NCI-H524 treated with DMSO at 0.1 percent for 48 hours (cell line): ENCODE data around the gene PBX1.
"Not testable (repeated sequence)": the region's sequence is repeated elsewhere in the genome, so short reads cannot be mapped to it uniquely, and the experiment has no call there.

Experiments
- DNase-seq: peaks from one replicate; lab custom pipeline; 2025; lab: John Stamatoyannopoulos, UW

Gene PBX1

DNA sequence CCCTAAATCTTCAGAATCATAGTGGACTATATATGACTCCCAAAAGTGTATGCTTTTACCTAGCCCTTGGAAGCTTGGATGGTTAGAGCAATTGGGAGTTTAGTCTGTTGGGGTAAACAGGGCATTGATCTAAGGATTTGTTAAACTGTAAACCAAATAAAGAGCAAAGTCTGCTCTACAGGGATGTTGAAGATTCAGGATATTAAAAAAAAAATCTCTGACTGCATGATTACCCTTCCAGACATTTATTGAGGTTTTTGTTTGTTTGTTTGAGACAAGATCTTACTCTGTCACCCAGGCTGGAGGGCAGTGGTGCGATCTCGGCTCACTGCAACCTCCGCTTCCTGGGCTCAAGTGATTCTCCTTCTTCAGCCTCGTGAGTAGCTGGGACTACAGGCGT is 31.6 kb downstream of the PBX1 start:
- no peak for DNase-seq

DNA sequence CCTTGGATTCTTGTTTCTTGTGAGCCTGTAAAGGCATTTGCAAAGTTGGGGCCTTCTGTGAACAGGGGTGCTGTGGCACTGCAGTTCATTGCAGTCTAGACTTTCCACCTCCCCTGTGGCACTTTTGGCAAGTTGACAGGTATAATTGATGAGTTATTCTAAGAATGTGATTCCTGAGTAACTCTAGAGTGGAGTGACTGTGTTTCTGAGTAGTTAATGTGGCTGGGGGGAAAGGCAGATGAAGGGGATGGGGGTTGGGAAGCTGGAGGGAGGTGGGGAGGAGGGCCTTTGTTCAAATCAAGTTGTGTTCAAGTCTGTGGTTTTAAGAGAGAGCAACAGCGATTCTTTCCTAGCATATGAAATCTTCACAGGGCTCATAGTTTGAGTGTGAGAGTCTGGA is 32.9 kb downstream of the PBX1 start:
- no peak for DNase-seq

- DNase-seq: no peak
These were observed 33.6 kb downstream of the PBX1 start for GRCh38 chr1:164592634-164593033.

DNA sequence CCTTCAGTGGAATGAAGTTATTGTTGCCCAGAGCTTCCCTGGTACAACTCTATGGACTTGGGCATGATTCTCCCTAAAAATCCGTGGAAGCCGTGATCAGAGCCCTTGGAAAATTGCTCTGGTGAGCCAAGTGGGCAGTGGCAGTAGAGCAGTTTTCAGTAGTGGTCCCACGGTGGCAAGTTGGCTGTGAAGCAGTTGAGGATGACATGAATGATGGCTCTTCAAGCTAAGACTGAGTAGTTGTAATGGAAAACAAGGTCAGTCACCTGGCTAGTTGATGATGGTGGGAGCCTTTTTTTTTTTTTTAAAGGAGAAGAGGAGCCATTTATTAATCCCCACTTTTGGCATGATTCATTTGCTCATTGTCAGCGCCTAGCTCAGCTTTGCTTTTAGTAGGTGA is 36.2 kb downstream of the PBX1 start:
- DNase-seq: no peak

GRCh38 chr1:164596172-164596571 is 37.2 kb downstream of the PBX1 start:
- no peak for DNase-seq

GRCh38 chr1:164598719-164599118 is 39.7 kb downstream of the PBX1 start:
- DNase-seq: no peak

- no peak for DNase-seq
These were observed 40.3 kb downstream of the PBX1 start for GRCh38 chr1:164599272-164599671.

DNA sequence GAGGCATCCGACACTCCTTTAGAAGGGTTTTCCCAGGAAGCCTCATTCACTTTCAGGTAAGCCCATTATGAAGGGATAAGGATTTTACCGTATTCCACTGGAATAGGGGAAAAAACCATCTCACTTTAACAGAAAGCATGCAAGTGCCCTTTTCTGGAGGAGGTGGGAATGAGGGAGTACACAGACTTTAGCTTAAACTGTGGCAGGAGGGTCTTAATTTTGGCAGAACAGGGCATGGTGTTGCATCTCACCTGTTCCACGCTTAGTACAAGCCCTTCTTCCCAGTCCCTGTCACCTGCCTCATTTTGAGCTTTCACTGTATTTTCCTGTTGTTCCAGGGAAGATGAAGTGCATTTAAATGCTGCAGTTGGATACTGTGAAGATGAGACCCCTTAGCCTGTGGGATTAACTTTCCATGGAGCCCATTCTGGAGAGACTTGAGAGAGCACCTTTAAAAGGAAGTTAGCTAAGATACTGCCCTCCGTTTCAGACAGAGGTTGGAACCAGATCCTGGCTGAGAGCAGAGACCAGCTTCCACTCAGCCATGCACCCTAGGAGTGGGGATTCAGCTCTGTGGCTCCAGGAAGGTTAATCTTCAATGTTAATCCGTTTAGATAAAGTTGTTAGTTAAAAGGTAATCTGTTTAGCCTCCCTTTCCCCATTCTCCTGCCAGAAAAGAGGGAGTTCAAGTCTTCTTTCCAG is 42.6 kb downstream of the PBX1 start:
- no peak for DNase-seq

- DNase-seq: no peak
These were observed 43.1 kb downstream of the PBX1 start for GRCh38 chr1:164602101-164602422.

DNA sequence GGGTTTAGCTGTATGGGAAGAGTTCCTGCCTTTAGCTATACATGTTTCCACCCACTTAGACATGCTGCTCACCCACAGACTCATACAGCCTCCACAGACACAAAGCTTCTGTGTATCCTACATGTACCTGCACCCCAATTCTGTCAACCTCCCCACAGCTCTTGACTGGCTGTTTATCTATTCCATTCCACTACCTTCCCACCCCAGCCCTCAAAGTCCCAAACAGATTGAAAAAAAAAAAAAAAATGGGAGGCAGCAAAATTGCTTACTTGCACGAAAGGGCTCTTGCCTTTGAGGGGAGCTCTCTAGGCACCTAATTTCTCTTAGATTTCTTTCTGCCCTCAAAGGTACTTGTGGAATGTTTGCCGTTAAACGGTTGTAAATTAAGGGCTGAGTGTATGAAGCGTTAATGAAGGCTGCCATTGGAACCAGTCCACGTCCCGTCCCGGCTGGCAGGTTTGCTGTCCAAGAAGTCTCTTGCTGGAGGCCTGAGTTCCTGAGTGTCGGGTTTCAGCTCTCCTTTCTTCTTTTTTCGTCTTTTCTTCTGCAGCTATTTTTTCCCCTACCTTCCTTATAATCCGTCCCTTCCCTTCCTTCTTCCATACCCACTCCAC is 43.6 kb downstream of the PBX1 start:
- no peak for DNase-seq

GRCh38 chr1:164603805-164604204 is 44.8 kb downstream of the PBX1 start:
- not testable (repeated sequence) for DNase-seq

- no peak for DNase-seq
These were observed 45.6 kb downstream of the PBX1 start for GRCh38 chr1:164604541-164604940.

DNA sequence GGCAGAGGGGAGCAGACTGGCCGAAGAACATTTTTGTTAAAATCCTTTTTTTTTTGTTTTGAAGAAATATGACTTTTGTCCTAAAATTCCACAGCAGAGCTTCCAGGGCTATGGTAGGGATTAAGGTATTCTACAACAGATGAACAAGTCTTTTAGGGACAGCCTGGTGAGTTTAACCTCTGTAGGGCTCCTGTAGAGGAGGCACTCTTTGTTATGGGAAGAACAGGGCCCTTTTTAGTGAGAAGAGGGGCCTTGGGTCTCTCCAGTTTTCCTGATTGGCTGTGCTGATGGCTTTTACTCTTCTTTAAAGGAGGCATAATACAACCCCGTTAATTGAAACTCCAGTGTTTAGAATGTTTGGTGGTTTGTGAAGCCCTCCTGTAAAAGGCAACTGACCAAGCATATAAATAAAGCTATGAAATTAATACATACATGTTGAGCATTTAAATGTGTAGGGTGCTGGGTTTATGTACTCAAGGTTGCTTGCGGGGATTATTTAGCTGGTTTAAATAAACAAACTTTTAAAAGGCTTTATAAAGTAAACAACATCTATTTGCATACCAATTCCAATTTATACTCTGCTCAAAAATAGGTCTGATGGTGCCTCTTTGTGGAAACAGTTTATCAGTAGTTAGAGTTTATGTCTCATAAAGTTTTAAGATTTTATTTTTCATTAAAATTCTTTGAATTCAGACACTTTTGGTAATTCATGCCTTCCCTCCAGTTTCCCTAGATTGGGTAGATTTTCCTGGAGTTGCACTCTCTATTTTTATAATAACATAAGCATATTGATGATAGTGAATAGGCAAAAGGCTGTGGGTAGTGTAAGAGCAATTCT is 46.5 kb downstream of the PBX1 start:
- no peak for DNase-seq

GRCh38 chr1:164607351-164607750 is 48.4 kb downstream of the PBX1 start:
- DNase-seq: no peak

DNA sequence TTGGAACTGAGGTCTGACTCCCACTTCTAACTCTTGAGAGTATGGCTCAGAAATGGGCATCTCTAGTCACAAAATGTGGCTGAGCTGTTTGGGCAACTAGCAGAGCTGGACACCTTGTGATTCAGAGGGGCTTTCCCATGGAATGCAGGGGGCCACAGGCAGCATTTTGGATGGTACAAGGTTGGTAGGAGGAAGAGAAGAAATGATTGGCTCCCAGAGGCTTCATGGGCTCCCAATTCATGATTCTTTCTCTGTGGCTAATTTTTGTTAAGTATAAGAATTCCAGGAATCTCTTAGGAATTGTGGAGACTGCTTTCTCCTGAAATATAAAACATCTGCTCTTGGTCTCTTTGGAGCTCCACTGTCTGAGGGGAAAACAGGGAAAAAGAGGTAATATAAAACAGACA is 49.7 kb downstream of the PBX1 start:
- no peak for DNase-seq

DNA sequence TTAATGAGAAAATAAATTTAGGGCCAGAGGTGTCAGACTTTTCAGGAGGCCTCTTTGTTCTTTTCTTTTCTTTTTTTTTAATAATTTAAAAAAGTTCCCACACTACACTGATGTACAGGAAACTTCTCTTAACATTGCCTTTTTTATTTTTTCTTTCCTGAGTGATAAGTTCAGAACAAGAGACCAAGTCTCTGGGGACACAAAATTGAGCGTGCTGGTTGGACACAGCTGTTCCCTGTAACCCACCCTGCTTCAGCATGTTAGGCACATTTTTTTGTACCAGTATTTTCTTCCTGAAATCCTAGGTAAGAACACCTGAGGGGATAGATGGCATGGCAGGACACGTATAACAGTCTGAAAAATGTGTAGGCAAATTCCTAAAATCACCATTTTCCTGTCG is 50.1 kb downstream of the PBX1 start:
- no peak for DNase-seq

- no peak for DNase-seq
These were observed 51.7 kb downstream of the PBX1 start for GRCh38 chr1:164610538-164611222.

GRCh38 chr1:164611754-164612642 is 53.0 kb downstream of the PBX1 start:
- DNase-seq: no peak

DNA sequence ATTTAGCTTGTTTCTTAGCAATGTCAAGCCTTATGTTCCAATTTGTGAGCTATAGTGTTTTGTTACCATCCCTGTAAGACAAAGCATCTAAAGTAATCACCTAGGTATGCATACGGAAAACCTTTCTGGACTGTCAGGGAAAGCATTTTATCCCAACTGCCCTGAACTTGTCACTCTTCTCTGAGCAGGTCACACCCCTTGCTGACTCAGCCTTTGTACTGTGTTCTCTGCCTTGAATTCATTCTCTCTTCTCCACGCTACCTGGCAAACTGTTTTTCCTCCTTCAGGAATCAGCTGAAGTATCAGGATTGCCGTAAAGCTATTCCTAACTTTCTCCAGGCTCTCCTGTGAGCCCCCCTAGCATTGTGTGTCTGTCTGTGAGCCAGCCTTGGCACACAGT is 54.2 kb downstream of the PBX1 start:
- no peak for DNase-seq

DNA sequence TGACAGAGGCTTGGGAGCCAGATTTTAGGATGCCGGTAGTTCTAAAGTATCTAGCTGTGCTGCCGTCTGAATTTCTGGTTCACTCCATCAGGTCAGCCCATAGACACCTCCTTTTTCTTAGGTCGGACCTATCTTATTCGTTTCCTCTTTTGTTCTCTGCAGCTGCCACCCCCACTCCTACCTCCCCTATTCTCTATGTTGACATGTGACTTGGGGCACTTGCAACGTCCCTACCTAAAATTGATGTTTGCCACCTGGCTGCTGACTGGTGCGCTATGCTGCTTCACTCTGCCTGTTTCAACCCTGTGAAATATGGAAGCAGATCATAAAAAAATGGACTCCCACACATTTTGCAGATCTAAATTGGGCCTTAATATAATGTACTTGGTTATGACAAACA is 55.3 kb downstream of the PBX1 start:
- no peak for DNase-seq

DNA sequence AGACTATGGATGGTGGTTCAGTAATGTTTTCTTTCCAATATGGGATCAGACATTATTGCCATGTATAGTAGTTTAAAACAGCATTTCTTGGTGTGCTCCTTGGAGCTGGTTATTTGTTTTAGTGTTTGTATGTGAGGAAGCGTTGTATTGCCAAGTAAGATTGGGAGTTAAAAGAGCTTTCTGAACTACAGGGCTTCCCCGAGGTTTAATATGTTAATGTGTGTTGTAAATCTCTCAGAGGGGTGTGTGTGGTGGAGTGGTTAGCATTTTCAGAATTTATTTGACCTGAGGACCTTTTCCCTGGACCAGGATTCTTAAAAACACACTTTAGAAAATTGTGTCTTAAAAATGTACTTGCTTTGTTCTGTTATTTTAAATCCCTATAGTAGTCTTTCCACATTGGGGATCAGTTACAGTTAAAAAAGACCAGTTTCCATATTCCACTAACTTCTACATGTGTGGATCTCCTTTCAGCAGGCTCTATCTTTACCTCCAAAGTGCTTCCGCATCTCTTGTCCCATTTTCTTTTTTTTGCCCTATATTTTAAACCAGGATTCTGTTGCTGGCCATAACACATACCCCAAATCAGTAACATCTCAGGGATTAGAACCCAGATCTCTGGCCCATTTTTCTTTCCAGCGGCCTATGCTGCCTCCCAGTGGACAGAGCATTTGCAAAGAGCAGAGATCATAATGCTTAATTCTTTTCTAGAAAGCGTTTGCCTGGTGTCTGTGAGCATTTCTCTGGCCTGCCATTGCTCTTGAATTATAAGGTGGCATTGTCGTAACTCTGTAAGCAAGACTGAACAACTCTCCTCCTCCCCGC is 58.6 kb downstream of the PBX1 start:
- no peak for DNase-seq
